Measurements from ENCODE around the gene SPOCK1. TPM values are rescaled to one million over a fixed set of nuclear protein-coding genes. Genes with fewer than 3 reads are reported as not detected.
A peak's percentile ranks its signal among the peaks of the same experiment; 100 is the strongest.

The SPOCK1 gene
- total and polyA plus RNA-seq, 4 donors = 31.8 to 217 (median 132) TPM

DNA sequence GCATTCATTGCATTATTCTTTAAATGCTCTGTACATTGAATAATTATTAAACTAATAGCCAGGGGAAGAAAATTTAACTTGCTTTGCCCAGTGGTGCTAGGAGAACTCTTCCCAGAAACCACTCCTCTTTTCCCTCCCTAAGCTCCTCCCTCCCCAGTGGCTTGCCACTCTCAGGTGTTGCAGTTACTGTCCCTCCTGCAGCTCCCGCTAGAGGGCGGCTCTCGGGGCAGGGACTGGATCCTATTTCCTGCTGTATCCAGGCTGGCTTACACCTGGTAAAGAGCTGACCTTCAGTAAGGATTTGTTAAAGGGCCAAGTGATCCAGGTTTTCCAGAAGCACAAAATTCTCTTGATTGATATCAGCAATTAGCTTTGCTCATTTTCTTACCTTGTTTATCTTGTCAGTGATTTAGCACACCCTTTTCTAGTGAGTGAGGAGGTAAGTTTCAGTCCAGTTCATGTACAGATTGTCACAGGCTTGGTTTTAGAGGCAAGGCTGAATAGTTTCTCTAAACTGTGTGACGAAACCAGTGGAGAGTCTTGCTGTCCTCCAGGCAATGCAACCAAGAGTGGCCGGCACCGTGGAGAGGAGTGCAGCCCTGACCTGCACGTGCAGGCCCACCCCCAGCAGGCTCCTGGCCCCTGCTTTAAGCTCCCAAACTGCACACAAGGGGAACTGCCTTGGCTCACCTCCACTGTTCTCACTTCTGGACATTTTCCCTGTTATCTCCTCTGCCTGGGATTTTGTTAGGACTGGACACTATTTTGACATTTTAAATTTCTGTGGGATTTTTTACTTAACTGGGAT lies 423.8 kb downstream of the SPOCK1 start:
- H3K4me3 ChIP-seq (ENCODE audit: low read depth, low read length) = no peak overlapping the region
- no peaks in the 10 kb centered on the region for H3K4me1 ChIP-seq (ENCODE audit: control insufficient read depth, insufficient read depth, low read length)
- H3K27ac ChIP-seq (ENCODE audit: low read depth, low read length) = no peak overlapping the region
- H3K27me3 ChIP-seq (ENCODE audit: control insufficient read depth, insufficient read depth, low read length) = no peaks in the 10 kb centered on the region
- H3K9me3 ChIP-seq (ENCODE audit: control insufficient read depth, insufficient read depth, low read length) = no peaks in the 10 kb centered on the region
- DNase-seq (ENCODE audit: low read depth in 4 of 6, low spot score in 6 of 6) = peak in 1 of 6 donors; percentile 44
- WGBS (ENCODE audit: insufficient coverage) = 57% methylated on average over 6 of the region's 7 CpGs
- no peaks in the 10 kb centered on the region for H3K36me3 ChIP-seq (ENCODE audit: control insufficient read depth, insufficient read depth, low read length)

DNA sequence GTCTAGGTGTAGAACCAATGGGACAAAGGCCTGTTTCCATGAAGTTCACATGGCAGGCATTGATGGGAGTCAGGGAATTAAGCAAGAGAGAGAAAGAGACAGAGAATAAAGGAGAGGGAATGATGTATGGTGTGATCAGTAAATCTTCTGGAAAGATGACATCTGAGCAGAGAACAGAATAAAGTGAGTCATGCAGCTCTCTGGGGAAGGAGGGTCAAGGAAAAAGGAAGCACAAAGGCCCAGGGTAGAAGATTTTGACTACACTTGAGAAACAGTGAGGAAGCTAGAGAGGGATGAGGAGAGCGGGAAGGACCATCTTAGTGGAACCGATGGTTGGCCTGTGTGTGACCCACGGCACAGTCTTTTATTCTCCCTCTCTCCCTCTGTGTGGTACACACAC lies 425.9 kb downstream of the SPOCK1 start:
- H3K9me3 ChIP-seq (ENCODE audit: control insufficient read depth, insufficient read depth, low read length) = no peaks in the 10 kb centered on the region
- WGBS (ENCODE audit: insufficient coverage) = 100% methylated on average over 1 of the region's 3 CpGs
- H3K27me3 ChIP-seq (ENCODE audit: control insufficient read depth, insufficient read depth, low read length) = no peaks in the 10 kb centered on the region
- no peak overlapping the region for H3K4me3 ChIP-seq (ENCODE audit: low read depth, low read length)
- peaks cover 3% of the 10 kb centered on the region for H3K4me1 ChIP-seq (ENCODE audit: control insufficient read depth, insufficient read depth, low read length)
- no peak for DNase-seq (ENCODE audit: low read depth in 4 of 6, low spot score in 6 of 6)
- H3K36me3 ChIP-seq (ENCODE audit: control insufficient read depth, insufficient read depth, low read length) = no peaks in the 10 kb centered on the region
- H3K27ac ChIP-seq (ENCODE audit: low read depth, low read length) = no peak overlapping the region

DNA sequence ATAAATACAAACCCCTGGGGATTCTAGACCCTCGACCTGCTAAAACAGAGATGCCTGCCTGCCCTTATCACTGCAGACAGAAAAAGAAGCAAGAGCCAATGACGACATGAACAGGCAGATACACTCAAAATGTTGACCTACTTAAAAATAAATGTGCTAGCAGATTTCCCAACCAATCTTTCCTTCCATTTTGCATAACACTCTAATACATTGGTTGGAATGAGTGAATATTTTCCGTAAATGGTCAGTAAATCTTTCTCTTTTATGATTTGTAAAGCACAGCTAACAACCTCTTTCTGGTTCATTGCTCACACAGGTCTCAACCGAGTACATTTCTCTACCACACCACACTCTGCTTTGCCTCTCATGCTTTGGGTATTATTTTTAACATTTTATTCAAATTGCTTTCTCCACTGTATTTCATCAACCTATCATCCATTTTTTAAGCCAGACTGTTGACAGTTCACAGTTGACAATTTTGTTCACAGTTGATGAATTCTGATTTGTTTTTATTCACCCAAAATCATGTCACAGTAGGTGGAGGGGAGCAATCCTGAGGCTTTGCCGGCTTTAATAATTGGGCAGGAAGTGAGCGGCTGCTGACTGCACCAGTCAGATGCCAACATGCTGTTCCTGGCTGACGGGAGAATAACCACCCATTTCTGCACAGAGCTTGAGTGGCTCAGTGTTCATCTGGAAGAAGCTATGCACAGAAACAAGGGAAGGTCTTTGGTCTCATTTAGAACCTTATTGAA lies 426.6 kb downstream of the SPOCK1 start:
- WGBS (ENCODE audit: insufficient coverage) = 56% methylated on average over 5 of the region's 7 CpGs
- Histone ChIP-seq H3K9me3 (ENCODE audit: control insufficient read depth, insufficient read depth, low read length) (no peaks in the 10 kb centered on the region), H3K36me3 (ENCODE audit: control insufficient read depth, insufficient read depth, low read length) (no peaks in the 10 kb centered on the region), H3K27me3 (ENCODE audit: control insufficient read depth, insufficient read depth, low read length) (no peaks in the 10 kb centered on the region), H3K4me1 (ENCODE audit: control insufficient read depth, insufficient read depth, low read length) (peaks cover 3% of the 10 kb centered on the region), H3K4me3 (ENCODE audit: low read depth, low read length) (no peak overlapping the region), H3K27ac (ENCODE audit: low read depth, low read length) (no peak overlapping the region)
- peak in 2 of 6 donors; percentile 31 to 68 for DNase-seq (ENCODE audit: low read depth in 4 of 6, low spot score in 6 of 6)

DNA sequence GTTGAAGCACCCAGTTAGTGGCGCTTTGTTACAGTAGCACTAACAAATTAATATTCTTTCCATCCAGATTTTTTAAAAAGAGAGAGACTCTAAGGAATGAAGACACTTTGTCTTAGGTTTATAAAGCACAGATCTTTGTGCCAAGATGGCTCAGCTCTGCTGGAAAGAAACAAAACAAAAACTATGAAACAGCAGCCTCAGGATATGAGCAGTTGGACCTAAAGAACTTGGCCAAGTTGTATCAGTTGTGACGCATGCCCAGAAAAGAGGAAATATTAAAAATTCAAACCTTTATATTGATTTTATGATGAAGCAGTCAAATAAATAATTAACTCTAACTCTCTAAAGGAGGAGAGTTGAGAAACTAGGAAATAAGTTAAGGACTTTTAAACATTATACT lies 427.2 kb downstream of the SPOCK1 start:
- no peak for DNase-seq (ENCODE audit: low read depth in 4 of 6, low spot score in 6 of 6)
- H3K36me3 ChIP-seq (ENCODE audit: control insufficient read depth, insufficient read depth, low read length) = no peaks in the 10 kb centered on the region
- no peaks in the 10 kb centered on the region for H3K9me3 ChIP-seq (ENCODE audit: control insufficient read depth, insufficient read depth, low read length)
- no peak overlapping the region for H3K27ac ChIP-seq (ENCODE audit: low read depth, low read length)
- H3K27me3 ChIP-seq (ENCODE audit: control insufficient read depth, insufficient read depth, low read length) = no peaks in the 10 kb centered on the region
- WGBS (ENCODE audit: insufficient coverage) = no CpG with 5 or more reads among the region's 2 CpGs
- no peak overlapping the region for H3K4me3 ChIP-seq (ENCODE audit: low read depth, low read length)
- peaks cover 3% of the 10 kb centered on the region for H3K4me1 ChIP-seq (ENCODE audit: control insufficient read depth, insufficient read depth, low read length)

DNA sequence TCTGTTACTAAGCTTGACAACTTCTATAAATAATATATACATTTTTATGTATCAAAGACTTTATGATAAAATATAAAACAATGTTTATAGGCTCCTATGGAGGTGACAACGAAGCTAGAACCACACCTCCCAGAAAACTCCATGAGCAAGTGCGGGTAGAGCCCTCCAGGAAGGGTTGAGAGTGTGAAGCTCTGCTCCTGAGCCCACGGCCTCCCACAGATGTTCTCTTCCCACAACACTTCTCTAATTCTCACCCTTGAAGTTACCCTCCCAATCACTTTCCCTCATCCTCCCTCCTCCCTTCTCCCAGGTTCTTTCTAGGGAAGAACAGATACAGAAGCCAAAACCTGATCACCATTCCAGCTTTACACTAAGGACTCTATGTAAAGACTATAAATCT lies 427.6 kb downstream of the SPOCK1 start:
- H3K4me3 ChIP-seq (ENCODE audit: low read depth, low read length) = no peak overlapping the region
- no peak for DNase-seq (ENCODE audit: low read depth in 4 of 6, low spot score in 6 of 6)
- H3K27ac ChIP-seq (ENCODE audit: low read depth, low read length) = no peak overlapping the region
- H3K9me3 ChIP-seq (ENCODE audit: control insufficient read depth, insufficient read depth, low read length) = no peaks in the 10 kb centered on the region
- H3K4me1 ChIP-seq (ENCODE audit: control insufficient read depth, insufficient read depth, low read length) = peaks cover 3% of the 10 kb centered on the region
- H3K36me3 ChIP-seq (ENCODE audit: control insufficient read depth, insufficient read depth, low read length) = no peaks in the 10 kb centered on the region
- 88% methylated on average over 1 of the region's 3 CpGs for WGBS (ENCODE audit: insufficient coverage)
- H3K27me3 ChIP-seq (ENCODE audit: control insufficient read depth, insufficient read depth, low read length) = no peaks in the 10 kb centered on the region

DNA sequence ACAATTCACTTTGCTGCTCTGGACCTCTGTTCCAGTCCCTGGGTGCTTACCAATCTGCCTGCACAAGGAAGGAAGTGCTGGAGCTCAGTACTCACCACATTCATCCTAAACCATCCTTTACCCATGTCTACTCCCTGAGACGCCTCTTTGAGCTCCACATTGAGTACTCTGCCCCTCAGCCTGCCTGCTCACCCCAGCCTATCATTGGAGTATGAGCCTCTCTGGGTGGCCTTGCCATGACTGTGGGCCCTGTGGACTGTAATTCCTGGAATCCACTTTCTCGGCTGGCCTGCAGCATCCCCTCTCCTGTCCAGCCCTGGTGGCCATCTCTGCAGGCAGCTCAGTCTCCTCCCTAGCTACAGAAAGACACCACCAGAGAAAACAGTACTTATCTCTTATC lies 428.6 kb downstream of the SPOCK1 start:
- Histone ChIP-seq H3K4me1 (ENCODE audit: control insufficient read depth, insufficient read depth, low read length) (peaks cover 3% of the 10 kb centered on the region), H3K27me3 (ENCODE audit: control insufficient read depth, insufficient read depth, low read length) (no peaks in the 10 kb centered on the region), H3K27ac (ENCODE audit: low read depth, low read length) (no peak overlapping the region), H3K36me3 (ENCODE audit: control insufficient read depth, insufficient read depth, low read length) (no peaks in the 10 kb centered on the region), H3K9me3 (ENCODE audit: control insufficient read depth, insufficient read depth, low read length) (no peaks in the 10 kb centered on the region), H3K4me3 (ENCODE audit: low read depth, low read length) (no peak overlapping the region)
- WGBS (ENCODE audit: insufficient coverage) = 93% methylated on average over 2 of the region's 2 CpGs
- DNase-seq (ENCODE audit: low read depth in 4 of 6, low spot score in 6 of 6) = no peak

DNA sequence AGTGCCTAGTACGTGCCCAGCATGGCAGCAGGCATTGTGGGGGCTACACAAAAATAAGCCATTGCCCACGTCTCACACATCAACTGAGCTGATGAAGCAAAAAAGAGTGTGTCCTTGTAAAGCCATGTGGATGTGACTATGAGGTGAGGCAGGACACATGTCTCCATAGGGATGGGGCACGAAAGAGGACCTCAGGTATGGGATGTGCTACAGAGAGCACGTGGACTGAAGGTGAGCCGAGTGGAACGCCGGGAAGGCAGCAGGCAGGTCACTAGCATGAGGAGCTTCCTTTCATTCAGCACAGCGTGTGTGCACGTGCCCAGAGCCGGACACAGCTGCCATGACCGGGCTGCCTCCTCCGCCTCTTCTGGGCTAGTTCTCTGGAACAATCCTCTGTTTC lies 429.8 kb downstream of the SPOCK1 start:
- WGBS (ENCODE audit: insufficient coverage) = 80% methylated on average over 10 of the region's 12 CpGs
- Histone ChIP-seq H3K27ac (ENCODE audit: low read depth, low read length) (no peak overlapping the region), H3K4me1 (ENCODE audit: control insufficient read depth, insufficient read depth, low read length) (peaks cover 3% of the 10 kb centered on the region), H3K4me3 (ENCODE audit: low read depth, low read length) (no peak overlapping the region), H3K27me3 (ENCODE audit: control insufficient read depth, insufficient read depth, low read length) (no peaks in the 10 kb centered on the region), H3K9me3 (ENCODE audit: control insufficient read depth, insufficient read depth, low read length) (no peaks in the 10 kb centered on the region), H3K36me3 (ENCODE audit: control insufficient read depth, insufficient read depth, low read length) (no peaks in the 10 kb centered on the region)
- no peak for DNase-seq (ENCODE audit: low read depth in 4 of 6, low spot score in 6 of 6)

DNA sequence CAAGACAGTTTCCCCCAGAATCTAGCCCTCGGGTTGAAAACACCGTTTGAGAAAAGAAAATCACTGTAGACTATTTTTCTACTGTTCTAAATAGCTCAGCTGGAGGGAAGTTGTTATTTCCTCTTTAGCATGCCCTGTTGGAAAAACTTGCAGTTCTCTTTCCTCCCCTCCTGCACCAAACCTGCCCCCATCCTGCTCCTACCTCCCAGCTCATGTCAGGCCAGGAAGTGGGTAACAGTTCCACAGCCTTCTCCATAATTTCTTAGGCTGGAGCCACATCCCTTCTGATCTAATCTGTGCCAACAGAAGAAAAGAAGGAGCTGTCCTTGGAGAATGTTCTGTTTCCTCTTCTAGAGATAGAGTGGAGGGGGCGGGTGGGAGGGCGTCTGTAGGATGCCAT lies 437.7 kb downstream of the SPOCK1 start:
- Histone ChIP-seq H3K9me3 (ENCODE audit: control insufficient read depth, insufficient read depth, low read length) (no peaks in the 10 kb centered on the region), H3K36me3 (ENCODE audit: control insufficient read depth, insufficient read depth, low read length) (no peaks in the 10 kb centered on the region), H3K27ac (ENCODE audit: low read depth, low read length) (no peak overlapping the region), H3K4me1 (ENCODE audit: control insufficient read depth, insufficient read depth, low read length) (no peaks in the 10 kb centered on the region), H3K4me3 (ENCODE audit: low read depth, low read length) (no peak overlapping the region), H3K27me3 (ENCODE audit: control insufficient read depth, insufficient read depth, low read length) (no peaks in the 10 kb centered on the region)
- WGBS (ENCODE audit: insufficient coverage) = no CpG with 5 or more reads among the region's 4 CpGs
- no peak for DNase-seq (ENCODE audit: low read depth in 4 of 6, low spot score in 6 of 6)

DNA sequence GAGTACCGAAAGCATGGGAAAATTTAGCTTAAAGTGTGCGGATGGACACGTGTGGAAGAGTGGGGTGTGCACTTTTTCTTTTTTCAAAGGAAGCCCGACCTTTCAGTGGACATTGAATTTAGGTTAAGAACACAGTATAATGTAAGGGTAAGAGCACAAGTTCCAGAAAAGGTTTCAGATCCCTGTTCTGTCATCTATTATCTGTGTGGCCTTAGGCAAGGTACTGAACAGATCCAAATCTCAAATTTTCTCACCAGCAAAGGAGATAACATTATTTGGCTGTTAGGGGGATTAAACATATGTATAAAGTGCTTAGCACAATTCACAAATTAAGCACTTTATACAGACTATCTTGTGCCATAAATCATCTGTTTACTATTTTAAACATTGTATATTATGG lies 441.0 kb downstream of the SPOCK1 start:
- Histone ChIP-seq H3K4me1 (ENCODE audit: control insufficient read depth, insufficient read depth, low read length) (no peaks in the 10 kb centered on the region), H3K9me3 (ENCODE audit: control insufficient read depth, insufficient read depth, low read length) (no peaks in the 10 kb centered on the region), H3K27ac (ENCODE audit: low read depth, low read length) (no peak overlapping the region), H3K27me3 (ENCODE audit: control insufficient read depth, insufficient read depth, low read length) (no peaks in the 10 kb centered on the region), H3K36me3 (ENCODE audit: control insufficient read depth, insufficient read depth, low read length) (no peaks in the 10 kb centered on the region), H3K4me3 (ENCODE audit: low read depth, low read length) (no peak overlapping the region)
- WGBS (ENCODE audit: insufficient coverage) = 90% methylated on average over 4 of the region's 4 CpGs
- no peak for DNase-seq (ENCODE audit: low read depth in 4 of 6, low spot score in 6 of 6)

DNA sequence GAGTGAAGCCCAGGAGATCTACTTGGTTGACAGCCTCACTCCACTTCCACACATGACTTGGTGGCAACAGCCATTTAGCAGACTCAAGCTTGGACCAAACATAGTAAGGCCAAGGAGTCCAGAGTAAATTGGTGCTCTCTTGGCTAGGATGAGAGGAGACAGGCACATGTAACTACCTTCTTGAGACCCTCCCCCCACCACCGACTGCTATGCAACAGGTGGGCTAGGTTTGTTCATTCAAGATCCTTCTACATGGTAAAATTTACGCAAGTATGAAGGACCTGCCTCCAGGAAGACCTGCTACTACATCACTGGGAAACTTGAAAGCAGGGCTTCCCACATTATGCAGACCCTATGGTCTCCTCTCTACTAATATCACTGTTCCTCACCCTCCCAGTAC lies 442.4 kb downstream of the SPOCK1 start:
- H3K27me3 ChIP-seq (ENCODE audit: control insufficient read depth, insufficient read depth, low read length) = no peaks in the 10 kb centered on the region
- no peak overlapping the region for H3K27ac ChIP-seq (ENCODE audit: low read depth, low read length)
- H3K4me3 ChIP-seq (ENCODE audit: low read depth, low read length) = no peak overlapping the region
- no peaks in the 10 kb centered on the region for H3K9me3 ChIP-seq (ENCODE audit: control insufficient read depth, insufficient read depth, low read length)
- 90% methylated on average over 2 of the region's 2 CpGs for WGBS (ENCODE audit: insufficient coverage)
- no peak for DNase-seq (ENCODE audit: low read depth in 4 of 6, low spot score in 6 of 6)
- no peaks in the 10 kb centered on the region for H3K4me1 ChIP-seq (ENCODE audit: control insufficient read depth, insufficient read depth, low read length)
- no peaks in the 10 kb centered on the region for H3K36me3 ChIP-seq (ENCODE audit: control insufficient read depth, insufficient read depth, low read length)

Measured in spinal cord (tissue), 10 donors.